ENCODE data around the gene FLVCR2.

The FLVCR2 gene

DNA sequence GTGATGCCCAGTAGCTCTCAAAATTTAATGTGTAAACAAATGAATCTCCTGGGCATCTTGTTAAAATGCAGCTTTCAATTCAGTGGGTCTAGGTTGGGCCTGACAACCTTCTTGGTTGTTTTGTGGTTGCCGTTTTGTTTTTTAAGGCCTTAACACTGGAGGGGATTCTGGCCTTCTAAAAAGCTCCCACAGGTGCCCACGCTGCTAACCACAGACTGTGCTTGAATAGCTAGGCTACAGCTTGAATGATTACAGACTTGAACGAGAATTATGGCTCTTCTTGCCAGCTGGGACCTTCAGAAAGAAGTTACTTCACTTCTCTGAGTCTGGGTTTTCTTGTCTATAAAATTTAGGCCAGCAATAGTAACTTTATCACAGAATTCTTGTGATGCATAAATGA is 1.3 kb upstream of the FLVCR2 start:
- DNase-seq (ENCODE audit: extremely low read depth, low read depth): no peak
- TF ChIP-seq, protein P1, sequence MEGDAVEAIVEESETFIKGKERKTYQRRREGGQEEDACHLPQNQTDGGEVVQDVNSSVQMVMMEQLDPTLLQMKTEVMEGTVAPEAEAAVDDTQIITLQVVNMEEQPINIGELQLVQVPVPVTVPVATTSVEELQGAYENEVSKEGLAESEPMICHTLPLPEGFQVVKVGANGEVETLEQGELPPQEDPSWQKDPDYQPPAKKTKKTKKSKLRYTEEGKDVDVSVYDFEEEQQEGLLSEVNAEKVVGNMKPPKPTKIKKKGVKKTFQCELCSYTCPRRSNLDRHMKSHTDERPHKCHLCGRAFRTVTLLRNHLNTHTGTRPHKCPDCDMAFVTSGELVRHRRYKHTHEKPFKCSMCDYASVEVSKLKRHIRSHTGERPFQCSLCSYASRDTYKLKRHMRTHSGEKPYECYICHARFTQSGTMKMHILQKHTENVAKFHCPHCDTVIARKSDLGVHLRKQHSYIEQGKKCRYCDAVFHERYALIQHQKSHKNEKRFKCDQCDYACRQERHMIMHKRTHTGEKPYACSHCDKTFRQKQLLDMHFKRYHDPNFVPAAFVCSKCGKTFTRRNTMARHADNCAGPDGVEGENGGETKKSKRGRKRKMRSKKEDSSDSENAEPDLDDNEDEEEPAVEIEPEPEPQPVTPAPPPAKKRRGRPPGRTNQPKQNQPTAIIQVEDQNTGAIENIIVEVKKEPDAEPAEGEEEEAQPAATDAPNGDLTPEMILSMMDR (IDR thresholded peaks at IDR 0.05; ENCODE audit: low read depth, low read length): no peak

DNA sequence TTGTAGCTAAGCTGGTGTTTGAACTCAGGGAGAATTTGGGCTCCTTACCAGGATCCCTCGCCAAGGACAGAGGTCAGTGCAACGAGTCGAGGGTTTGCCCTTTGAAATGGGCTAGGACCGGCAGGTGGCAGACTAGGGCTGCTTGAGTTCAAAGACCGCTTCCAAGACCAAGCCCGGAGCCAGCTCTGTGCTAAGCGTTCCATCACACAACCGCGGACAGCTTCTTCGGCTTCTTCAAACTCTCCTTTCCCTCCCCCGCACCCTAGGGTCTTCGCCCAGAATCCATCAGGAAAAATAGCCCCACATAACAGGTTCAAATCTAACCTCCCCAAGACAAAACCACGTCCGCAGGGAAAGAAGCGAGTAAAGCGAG is 705 bp upstream of the FLVCR2 start:
- DNase-seq (ENCODE audit: extremely low read depth, low read depth): peak; percentile 42
- TF ChIP-seq, protein P1 (IDR thresholded peaks at IDR 0.05; ENCODE audit: low read depth, low read length): peak; percentile 88

DNA sequence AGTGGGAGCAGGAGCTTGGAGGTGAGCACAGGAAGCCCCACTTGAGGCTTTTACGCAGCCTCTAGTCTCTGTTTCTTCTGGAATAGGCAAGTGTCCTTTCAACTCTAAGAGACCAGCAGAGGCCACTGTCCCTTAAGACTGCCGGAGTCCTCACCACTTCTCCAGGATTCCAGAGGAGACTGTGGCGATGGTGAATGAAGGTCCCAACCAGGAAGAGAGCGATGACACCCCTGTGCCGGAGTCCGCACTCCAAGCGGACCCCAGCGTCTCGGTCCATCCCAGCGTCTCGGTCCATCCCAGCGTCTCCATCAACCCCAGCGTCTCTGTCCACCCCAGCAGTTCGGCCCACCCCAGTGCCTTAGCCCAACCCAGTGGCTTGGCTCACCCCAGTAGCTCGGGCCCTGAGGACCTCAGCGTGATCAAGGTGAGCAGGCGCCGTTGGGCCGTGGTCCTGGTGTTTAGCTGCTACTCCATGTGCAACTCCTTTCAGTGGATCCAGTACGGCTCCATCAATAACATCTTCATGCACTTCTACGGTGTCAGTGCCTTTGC is 442 bp downstream of the FLVCR2 start:
- DNase-seq (ENCODE audit: extremely low read depth, low read depth): no peak

DNA sequence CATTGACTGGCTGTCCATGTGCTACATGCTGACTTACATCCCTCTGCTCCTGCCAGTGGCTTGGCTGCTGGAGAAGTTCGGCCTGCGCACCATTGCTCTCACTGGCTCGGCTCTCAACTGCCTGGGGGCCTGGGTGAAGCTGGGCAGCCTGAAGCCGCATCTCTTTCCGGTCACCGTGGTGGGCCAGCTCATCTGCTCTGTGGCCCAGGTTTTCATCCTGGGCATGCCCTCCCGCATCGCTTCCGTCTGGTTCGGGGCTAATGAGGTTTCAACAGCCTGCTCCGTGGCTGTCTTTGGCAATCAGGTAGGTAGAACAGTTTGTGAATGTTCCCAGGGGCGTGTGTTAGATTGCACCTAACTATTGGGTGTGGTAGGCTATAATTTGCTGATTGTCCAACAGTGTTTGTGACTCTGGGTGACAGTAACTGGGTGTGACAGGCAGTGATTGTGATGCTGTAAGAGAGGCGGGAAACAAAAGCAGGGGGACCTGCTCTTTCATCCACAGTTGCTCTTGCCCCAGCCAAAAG is 981 bp downstream of the FLVCR2 start:
- DNase-seq (ENCODE audit: extremely low read depth, low read depth): no peak
- TF ChIP-seq, protein P1 (IDR thresholded peaks at IDR 0.05; ENCODE audit: low read depth, low read length): no peak

More for the DNA sequence above, 442 bp downstream of the FLVCR2 start:
- TF ChIP-seq, protein P1 (IDR thresholded peaks at IDR 0.05; ENCODE audit: low read depth, low read length): peak; percentile 4

DNA sequence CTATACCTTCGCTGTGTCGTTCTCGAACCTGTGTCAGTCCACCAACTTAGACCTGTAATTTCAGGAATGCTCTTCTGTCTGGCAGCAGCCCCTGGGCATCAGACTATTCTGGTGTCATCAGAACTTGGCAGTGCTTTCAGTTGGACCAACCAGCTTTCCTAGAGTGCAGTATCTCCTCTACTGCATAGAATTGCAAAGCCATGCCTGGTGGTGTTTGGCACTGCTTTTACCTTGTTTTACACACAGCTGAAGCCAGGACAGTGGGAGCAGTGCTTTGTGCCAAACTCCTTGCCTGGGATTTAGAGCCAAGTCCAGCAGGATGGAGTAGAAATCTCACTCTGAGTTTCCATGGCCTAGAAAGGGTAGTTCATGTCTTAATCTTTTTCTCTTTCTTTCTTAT is 1.5 kb downstream of the FLVCR2 start:
- DNase-seq (ENCODE audit: extremely low read depth, low read depth): no peak
- TF ChIP-seq, protein P1 (IDR thresholded peaks at IDR 0.05; ENCODE audit: low read depth, low read length): no peak

DNA sequence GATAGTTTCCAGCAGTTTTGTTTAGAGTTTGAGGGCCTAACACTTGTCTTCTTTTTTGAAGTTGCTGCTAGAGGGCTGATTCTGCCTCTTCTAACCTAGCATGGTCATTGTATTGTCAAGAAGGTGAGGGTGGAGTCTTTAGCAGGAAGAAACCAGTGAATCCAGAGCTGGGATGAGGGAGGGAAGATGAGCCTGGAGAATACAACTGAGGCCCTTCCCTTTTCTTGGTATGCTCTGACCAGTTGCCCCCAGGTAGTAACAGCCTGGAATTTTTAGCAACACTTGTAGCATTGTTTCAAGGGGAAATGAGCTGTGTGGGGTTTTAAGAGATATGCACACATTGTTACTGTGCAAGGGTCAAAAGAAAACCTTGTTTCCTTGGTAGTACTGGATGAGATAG is 9.0 kb downstream of the FLVCR2 start:
- TF ChIP-seq, protein P1 (IDR thresholded peaks at IDR 0.05; ENCODE audit: low read depth, low read length): no peak
- DNase-seq (ENCODE audit: extremely low read depth, low read depth): no peak

DNA sequence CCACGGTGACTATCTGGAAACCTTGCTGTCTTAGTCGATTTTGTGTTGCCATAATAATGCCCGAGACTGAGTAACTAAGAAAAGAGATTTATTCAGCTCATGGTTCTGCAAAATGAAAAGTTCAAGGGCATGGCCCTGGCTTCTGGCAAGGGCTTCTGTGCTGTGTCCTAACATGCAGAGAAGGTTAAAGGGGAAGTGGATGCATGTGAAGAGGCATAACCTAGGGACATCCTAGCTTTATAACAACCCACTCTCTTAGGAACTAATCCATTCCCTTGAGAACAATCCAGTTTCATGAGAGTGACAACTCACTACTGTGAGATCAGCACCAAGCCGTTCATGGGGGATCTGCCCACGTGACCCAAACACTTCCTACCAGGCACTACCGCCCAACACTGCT is 11.5 kb downstream of the FLVCR2 start:
- TF ChIP-seq, protein P1 (IDR thresholded peaks at IDR 0.05; ENCODE audit: low read depth, low read length): no peak
- no peak for DNase-seq (ENCODE audit: extremely low read depth, low read depth)

Data from AG09319 (cell line).